Activated CD4-positive, alpha-beta T cell treated with anti-CD3 and anti-CD28 coated beads, Interleukin-2, amount 50 U/mL, for 4 hours (primary cell): ENCODE data around the gene HGS.
A peak's percentile ranks its signal among the peaks of the same experiment; 100 is the strongest.

Source experiments
- DNase-seq, 2 experiments: peaks; one replicate each; pipeline ENCODE4 v3.0.0-alpha.2; 2020

Gene HGS

DNA sequence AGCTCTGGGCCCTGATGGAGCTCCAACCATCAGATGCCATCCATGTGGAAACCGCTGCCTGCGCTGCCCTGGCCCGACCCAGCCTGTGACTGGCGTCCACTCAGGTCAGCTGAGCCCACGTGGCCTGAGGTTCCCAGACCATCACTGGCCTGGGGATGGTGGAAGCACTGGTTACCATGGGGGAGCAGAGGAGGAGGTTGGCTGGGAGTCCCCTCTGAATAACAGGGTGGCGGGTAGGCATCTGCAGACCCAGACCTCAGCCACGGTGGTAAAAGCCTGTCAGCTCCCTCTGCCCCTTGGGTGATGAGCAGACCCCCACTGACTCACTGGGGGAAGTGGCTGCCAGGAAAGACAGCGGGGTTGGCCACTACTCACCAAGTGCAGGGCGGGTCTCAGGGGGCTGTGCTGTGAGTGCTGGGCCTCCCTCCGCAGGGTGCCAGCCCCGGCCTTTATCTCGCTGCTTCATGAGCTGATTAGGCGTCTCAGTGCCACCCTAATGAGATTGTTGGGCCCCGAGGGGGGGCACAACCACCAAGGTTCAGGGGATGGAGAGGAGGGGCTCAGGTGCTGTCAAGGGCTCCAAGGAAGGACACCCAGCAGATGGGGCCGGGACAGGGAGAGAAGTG lies 27.6 kb upstream of the HGS start, which contains the start of gene PDE6G:
PDE6G (minus strand) TSS at position 425 of the 626 bp plus-strand sequence. CDS start 3,237 bp downstream, outside the sequence.
- DNase-seq, result no peak

DNA sequence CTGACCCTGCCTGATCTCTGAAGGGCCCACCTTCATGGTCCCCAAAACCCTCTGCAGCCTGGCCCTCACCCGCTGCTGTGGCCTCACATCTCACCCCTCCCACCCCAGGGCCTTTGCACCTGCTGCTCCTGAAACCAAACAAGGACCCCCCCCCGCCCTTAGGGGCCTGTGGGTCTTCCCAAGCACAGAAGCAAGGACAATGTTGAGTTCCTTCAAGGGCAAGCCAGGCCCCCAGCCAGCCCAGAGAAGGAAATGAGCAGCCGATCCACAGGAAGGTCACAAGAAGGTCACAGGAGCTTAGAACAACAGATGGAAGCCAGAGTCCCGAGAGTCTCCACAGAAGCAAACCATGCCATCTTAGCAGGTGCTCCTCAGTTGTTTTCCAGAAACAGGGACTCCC lies 27.0 kb upstream of the HGS start:
- DNase-seq, result no peak

DNA sequence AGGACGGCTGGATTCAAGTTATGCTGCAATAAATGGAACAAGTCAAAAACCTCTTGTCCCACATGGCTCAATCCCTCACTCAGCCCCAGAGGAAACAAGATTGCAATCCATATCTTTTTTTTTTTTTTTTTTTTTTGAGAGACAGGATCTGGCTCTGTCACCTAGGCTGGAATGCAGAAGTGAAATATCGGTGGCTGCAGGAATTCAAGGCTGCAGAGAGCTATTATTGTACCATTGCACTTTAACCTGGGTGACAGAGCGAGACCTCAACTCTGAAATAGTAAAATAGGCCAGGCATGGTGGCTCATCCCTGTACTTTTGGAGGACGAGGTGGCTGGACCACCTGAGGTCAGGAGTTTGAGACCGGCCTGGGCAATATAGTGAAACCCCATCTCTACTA lies 24.8 kb upstream of the HGS start:
- no peak for DNase-seq

DNA sequence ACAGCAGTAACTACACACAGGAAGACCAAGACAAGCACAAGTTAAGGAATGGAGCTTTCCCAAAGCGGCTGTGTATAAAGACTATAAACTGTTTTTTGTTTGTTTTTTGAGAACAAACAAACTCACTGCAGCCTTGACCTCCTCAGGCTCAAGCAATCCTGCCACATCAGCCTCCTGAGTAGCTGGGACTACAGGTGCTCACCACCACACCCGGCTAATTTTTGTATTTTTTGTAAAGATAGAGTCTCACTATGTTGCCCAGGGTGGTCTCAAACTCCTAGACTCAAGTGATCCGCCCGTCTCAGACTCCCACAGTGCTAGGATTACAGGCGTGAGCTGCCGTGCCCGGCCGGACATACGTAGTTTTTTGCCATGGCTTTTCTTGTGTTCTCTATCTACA lies 23.4 kb upstream of the HGS start:
- no peak for DNase-seq

DNA sequence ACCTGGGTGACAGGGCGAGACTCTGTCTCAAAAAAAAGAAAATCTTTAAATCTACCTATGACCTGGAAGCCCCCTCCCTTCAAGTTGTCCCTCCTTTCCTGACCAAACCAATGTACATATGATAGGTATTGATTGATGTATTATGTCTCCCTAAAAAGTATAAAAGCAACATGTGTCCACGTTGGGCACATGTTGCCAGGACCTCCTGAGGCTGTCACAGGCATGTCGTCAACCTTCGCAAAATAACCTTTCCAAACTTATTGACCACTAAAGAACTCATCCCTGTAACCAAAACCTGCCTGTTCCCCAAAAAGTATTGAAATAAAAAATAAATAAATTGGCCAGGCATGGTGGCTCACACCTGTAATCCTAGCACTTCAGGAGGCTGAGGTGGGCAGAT lies 21.8 kb upstream of the HGS start:
- no peak for DNase-seq

DNA sequence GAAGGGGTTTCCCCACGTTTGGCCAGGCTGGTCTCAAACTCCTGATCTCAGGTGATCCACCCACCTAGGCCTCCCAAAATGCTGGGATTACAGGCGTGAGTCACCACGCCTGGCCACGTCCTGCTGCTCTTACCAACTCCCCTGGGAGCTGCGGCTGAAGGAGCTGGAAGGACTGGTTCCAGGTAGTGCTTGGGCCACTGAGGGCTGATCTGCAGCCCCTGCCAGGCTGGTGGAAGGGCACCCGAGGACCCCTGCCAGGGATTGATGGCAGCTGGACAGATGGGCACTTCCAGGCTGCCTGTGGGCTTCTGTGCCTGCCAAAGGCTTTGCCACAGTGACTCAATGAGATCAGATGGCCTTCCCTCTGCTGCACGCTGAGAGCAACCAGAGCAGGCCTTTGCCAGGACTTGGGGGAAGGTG lies 19.8 kb upstream of the HGS start:
- DNase-seq, result no peak

DNA sequence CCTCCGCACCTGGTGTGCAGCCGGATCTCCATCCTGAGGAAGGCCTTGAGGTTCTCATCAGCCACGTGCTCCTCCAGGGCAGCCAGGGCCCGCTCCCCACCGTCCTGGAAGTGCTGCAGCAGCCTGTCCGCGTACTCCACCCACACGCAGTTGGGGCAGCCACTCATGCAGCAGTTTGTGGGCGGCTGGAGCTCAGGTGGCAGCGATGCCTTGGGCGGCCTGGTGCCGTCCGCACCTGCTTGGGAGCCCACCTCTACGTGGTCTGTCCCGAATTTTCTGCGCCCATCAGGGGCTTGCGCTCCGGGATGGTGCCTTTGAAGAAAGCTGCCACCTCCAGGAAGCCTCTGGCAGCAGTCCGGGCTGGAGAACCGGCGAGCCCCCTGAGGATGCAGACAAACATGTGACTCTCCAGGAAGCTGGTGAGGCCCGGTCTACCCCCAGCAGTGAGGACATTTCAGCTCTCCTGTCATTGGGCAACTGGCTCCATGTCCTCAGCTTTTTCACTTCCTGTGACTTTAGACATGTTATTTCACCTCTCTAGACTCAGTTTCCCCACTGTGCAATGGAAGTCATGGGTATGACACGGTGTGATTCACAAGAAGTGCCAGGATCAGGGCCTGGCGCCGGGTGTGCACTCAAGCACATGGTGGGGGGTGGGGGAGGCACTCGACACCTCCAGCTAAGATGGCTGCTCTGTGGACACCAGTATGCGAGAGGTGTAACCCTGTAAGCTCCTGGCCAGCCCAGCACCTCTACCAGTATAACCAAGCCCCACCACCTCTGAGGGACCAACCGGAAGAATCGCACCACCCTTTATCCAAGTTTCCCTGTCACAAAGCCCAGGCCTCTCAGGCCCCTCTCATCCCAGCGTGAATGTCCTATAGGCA lies 18.4 kb upstream of the HGS start:
- DNase-seq, result peak; percentile 64 to 67

DNA sequence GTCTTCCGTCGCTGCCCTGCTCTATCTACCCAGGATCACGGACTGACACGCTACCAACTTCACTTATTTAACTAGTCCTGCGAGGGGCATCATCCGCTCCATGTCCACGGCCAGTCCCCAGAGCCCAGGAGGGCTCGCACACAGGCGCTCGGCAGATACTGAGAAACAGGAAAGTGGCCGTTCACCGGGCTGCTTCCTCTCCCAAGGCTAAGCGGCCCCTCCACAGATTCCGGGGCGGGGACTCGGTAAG lies 17.8 kb upstream of the HGS start:
- peak in 1 of 2 experiments; percentile 9 for DNase-seq

DNA sequence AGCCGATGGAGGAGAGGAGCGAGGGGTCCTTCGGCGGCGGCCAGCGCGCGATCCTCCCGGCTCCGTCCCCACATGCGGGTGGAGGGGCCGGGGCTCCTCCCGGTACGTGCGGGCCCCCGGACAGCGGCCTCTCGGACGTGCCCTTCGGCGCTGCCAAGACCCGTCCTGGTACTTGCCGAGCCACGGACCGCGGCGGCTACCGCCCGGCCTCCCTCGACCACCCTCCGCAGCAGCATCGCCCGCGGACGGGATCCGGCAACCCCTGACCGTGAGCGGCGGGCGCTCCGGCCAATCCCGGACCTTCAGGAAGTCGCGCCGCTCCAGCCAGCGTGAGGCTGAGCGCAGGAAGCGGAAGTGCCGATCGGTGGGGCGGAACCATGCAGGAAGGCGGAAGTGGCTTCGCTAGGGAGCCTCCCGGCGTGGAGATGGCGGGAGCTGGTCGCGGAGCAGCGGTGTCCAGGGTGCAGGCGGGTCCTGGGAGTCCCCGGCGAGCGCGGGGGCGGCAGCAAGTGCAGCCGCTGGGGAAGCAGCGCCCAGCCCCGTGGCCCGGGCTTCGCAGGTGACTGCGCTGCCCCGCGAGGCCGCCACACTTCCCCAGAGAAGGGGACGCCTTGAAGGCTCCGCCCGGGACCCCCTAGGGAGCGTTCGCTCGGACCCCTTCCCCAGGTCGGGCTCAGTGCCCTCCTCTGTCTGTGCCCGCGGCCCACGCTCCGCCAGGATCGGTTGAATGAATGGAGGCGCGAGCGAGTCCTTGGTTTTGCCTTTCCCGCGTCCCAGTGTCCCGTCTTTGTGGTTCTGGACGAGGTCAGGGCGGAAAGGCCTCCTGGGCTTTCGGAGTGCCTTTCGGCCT lies 17.2 kb upstream of the HGS start, which contains the start of the genes CCDC137 and OXLD1:
CCDC137 (plus strand) TSS at position 396 of the 850 bp plus-strand sequence; CDS start at position 426, 30 bp downstream.
OXLD1 (minus strand) TSS at position 264 of the 850 bp plus-strand sequence; CDS start at position 236, 28 bp downstream.
- DNase-seq, result peak; percentile 85 to 87

DNA sequence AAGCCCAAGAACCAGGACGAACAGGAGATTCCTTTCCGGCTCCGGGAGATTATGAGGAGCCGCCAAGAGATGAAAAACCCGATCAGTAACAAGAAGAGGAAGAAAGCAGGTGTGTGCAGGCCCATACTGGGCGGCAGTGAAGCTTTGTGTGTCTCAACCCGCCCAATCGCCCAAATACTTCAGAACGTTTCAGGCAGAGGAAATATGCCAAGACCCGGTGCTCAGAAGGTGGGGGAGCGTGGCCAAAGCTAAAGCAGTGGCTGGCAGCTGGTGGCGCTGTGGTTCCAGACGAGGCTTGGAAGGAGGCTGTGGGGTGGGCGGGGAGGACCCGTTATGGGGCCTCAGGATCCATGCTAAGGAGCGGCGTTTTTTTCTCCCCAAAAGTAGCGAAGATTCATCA lies 16.1 kb upstream of the HGS start:
- DNase-seq, result no peak

DNA sequence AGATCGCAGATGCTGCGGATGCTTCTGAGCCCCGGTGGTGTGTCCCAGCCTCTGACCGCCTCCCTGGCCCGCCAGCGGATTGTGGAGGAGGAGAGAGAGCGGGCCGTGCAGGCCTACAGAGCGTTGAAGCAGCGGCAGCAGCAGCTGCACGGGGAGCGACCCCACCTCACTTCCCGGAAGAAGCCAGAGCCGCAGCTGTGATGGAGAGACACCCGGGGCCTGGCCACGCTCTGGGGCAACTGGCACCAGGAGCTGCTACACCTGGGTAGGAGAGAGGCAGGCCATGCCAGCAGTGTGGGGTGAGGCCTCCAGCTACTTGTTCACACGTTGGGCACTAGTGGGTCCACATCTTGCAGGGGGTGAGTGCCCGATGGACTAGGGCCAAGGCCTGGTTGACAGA lies 11.3 kb upstream of the HGS start:
- DNase-seq, result no peak

DNA sequence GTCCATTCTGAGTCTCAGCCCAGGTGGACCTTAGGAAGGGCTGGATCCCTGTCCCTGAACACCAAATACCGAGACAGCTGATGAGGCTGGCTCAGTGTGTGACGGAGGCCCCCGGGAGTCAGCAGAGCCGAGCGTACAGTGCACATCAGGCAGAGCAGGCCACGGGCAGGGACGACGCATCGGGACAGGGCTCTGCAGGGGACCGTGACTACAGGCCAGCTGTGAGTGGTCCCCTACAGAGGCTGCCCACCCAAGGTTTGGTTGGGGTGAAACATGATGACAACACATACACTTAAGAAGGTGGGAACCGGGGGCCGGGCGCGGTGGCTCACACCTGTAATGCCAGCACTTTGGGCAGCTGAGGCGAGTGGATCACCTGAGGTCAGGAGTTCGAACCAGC lies 10.9 kb upstream of the HGS start:
- no peak for DNase-seq

DNA sequence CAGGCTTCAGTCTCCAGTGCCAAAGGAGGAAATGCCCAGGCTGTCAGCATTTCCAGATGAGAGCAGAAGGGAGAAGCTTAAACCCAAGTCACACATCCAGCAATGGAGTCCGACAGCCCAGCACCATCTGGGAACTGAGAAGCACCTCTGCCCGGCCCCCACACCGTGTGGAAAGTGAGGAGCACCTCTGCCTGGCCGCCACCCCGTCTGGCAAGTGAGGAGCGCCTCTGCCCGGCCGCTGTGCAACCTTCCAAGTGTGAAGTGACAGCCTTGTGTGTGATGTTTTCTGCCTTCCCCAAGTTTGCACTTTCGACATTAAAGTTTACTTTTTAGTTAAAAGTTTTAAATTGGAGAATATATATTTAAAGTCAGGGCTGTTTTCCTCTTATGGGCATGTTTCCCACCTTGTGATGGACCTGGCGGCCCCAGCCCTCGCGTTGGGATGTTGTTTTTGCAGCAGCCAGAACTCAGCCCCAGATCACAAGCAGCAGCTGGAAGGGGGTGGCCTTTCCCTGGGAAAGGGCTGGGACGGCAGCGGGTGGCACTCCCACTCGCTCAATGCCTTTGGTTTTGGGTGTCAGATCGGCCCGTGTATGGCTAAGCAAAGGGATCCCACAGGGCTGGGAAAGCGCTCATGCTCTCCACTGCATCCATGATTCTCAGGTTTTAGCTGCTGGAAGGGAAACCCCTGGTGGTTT lies 10.1 kb upstream of the HGS start:
- no peak for DNase-seq

DNA sequence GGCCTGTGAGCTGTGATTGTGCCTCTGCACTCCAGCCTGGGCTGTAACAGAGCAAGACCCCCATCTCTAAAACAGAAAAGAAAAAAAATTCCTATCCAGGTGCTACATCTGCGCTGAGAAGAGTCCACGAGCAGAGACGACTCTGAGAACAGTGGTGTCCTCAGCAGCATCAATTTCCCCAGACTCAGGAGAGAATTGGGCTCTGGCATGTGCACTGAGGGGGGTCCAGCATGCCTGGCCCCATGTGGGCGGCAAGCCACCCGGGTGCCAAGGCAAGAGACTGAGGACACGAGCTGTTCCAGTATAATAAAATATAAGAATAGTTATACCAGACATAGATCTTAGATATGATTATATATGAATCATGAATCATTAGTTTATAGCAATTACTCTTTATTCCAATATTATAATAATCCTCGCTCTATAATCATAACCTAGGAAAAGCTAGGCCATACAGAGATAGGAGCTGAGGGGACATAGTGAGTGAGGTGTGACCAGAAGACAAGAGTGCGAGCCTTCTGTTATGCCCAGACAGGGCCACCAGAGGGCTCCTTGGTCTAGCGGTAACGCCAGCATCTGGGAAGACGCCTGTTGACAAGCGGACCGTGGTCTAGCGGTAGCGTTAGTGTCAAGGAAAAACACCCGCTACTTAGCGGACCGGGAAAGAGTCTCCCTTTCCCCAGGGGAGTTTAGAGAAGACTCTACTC lies 8.1 kb upstream of the HGS start:
- peak; percentile 13 to 21 for DNase-seq

DNA sequence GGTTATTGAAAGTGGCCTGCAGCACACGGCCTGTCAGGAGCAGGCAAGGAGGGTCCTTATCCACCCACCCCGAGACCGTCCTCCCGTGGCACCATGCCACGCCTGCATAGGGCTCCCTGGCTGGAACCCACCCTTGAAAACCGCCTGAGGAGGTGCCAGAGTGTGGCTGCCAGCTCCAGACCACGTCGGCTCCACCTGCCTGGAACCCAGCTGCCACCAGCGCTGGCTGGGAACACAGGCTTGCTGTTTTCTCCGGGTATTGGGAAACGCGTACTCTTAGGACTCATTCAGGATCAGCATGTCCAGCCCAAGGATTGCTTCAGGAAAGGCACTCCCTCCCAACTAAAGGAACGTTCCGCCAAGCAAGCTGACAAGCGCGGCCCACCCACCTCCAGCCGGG lies 6.9 kb upstream of the HGS start:
- no peak for DNase-seq

DNA sequence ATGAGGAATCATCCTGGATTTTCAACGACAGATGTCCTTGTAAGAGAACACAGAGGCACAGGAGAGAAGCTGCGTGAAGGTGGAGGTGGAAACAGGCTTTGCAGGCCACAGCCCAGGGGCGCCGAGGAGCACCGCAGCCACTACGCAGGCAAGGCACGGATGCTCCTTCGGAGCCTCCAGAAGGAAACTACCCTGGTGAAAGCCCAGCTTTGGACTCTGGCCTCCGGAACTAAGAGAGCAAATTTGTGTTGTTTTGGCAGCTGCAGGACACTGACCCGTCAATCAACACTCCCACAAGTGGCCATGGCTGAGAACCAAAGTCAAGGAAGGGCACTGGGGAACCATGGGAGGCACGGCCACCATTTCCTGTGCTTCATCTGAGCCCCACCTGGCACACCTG lies 3.7 kb upstream of the HGS start:
- DNase-seq, result no peak

DNA sequence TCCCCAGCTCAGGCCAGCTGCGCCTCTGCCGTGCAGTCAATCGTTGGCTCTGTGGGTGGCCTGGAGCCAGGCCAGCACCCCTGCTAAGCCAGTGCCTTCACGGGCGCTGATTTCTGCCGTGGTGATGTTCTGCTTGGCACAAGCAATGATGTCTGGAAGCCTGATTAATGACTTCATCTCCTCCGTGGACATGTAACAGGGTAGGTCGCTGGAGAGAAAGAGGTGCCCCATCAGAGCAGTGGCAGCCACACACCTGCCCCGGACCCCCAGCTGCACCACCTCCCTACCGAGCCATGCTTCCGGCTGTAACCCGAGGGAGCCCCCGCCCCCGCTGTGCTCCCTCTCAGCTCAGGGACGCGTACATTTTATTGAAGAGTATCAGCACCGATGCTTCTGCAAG lies 2.1 kb upstream of the HGS start:
- no peak for DNase-seq

DNA sequence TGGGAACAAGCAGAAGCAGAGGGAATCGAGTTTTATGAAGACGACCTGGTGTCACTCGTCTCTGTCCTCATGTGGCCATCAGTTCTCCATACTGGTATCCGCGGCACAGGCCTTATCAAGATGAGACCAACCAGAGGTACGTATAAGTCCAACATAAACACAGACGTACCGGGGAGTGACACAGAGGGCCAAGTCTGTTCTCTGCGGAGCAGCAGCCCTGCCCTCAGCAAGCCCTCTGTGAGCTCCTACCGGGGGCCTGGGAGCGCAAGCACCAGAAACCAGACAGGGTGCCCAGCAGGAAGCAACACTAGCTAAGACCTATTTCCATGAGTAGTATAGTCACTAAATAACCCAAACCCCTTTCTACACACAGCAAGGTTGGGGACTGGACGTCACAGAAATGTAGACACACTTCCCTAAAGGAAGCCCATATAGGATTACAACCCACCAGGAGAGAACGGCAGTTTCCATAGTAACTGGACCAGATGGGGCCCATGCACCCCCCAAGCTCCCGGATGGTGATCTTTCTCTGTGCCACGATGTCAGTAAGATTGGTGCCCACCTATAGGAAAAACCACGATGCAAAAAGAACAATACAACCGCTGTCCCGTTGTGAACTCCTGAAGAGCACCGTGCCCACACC lies 1.1 kb upstream of the HGS start:
- DNase-seq, result no peak

DNA sequence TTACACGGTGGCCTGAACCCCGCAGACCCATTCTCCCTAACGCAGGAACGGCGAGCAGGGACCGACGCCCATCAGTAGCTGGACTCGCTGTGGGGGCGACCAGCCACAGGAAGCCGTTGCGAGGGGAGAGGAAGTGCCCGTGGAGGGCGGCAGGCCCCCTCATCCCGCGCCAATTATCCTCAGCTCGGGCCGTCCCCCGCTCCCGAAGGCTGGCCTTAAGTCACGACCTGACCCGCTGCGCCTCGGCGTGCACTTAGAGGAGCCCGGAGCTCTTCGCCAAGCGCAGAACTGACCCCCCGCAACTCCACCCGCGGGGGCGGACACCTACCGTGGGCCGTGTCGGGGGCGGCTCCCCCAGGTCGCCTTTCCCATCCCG lies 615 bp upstream of the HGS start:
- DNase-seq, result no peak

DNA sequence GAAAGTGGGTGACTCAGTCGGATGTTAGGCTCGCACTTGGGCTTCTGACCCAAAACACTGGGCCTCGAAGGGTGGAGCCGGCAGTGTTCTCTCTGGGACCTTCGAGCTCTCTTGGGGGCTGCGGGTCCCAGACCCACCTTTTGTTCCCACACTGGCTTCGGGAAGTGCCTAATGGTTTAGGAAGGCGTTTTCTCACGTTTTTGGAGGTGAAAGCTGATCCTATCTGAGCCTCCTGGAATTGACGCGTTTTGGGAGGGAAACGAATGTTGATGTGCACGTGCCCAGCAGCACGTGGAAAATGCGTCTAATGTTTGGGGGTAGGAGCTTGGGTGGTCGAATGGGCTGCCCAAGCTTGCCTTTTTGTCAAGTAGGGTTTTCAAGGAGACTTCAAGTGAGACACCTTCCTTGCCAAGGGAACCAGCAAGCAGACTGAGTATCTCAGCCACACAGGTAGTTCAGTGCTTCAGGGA lies 666 bp downstream of the HGS start:
- DNase-seq, result no peak

DNA sequence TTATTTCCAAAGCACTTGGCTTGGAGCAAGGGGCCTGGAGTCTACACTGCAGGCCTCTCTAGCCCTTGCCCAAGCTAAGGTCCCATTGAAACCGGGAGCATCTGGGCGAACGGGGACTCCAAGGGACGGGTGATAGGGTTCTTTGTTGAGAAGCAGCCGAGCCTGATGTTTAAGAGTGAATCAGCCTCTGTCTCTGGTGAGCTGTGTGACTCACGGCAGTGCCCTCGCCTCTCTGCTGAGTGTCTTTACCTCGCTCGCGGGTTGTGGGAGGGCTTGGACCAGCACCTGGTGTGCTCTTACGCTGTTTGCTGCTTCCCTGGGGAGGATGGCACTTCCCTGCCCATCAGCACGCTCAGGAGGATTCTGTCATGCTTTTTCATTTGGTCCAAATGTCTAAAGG lies 1.3 kb downstream of the HGS start:
- DNase-seq, result peak; percentile 51 to 52

DNA sequence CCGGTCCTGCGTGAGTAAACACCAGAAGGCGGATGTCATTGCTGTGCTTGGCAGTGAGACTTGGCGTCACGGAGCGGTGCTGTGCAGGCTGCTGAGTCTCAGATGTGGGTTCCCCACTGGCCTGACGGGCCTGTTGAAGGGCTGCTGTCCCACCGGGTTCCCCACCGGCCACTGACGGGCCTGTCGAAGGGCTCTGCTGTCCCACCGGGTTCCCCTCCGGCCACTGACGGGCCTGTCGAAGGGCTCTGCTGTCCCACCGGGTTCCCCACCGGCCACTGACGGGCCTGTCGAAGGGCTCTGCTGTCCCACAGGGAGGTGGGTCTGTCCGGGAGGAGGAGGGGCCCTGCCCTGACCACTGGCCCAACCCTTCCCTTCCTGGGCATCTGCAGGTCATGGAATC lies 2.8 kb downstream of the HGS start:
- no peak for DNase-seq
